ENCODE measurements around the gene EFHC2.

The EFHC2 gene

GRCh38 chrX:44105228-44105913, 238.1 kb downstream of the EFHC2 start:
- no peak overlapping the region for H3K27ac ChIP-seq (ENCODE audit: low read depth, low read length)
- no peak overlapping the region for H3K9ac ChIP-seq (ENCODE audit: low read length)
- H3K4me3 ChIP-seq (ENCODE audit: low read depth, low read length) = no peak overlapping the region
- H3K27me3 ChIP-seq (ENCODE audit: control insufficient read depth, insufficient read depth, low read length) = no peaks in the 10 kb centered on the region
- no peaks in the 10 kb centered on the region for H3K4me1 ChIP-seq (ENCODE audit: control insufficient read depth, insufficient read depth, low read length)
- H3K9me3 ChIP-seq (ENCODE audit: control insufficient read depth, insufficient read depth, low read depth, low read length) = peaks cover 10% of the 10 kb centered on the region
- no peaks in the 10 kb centered on the region for H3K36me3 ChIP-seq (ENCODE audit: control insufficient read depth, insufficient read depth, low read length)

GRCh38 chrX:44104699-44105098, 238.8 kb downstream of the EFHC2 start:
- Histone ChIP-seq H3K4me1 (ENCODE audit: control insufficient read depth, insufficient read depth, low read length) (no peaks in the 10 kb centered on the region), H3K4me3 (ENCODE audit: low read depth, low read length) (no peak overlapping the region), H3K27ac (ENCODE audit: low read depth, low read length) (no peak overlapping the region), H3K36me3 (ENCODE audit: control insufficient read depth, insufficient read depth, low read length) (no peaks in the 10 kb centered on the region), H3K9ac (ENCODE audit: low read length) (no peak overlapping the region), H3K9me3 (ENCODE audit: control insufficient read depth, insufficient read depth, low read depth, low read length) (peaks cover 10% of the 10 kb centered on the region), H3K27me3 (ENCODE audit: control insufficient read depth, insufficient read depth, low read length) (no peaks in the 10 kb centered on the region)

GRCh38 chrX:44101281-44101680, 242.2 kb downstream of the EFHC2 start:
- H3K9me3 ChIP-seq (ENCODE audit: control insufficient read depth, insufficient read depth, low read depth, low read length) = peaks cover 3% of the 10 kb centered on the region
- no peak overlapping the region for H3K4me3 ChIP-seq (ENCODE audit: low read depth, low read length)
- H3K36me3 ChIP-seq (ENCODE audit: control insufficient read depth, insufficient read depth, low read length) = no peaks in the 10 kb centered on the region
- no peaks in the 10 kb centered on the region for H3K27me3 ChIP-seq (ENCODE audit: control insufficient read depth, insufficient read depth, low read length)
- H3K9ac ChIP-seq (ENCODE audit: low read length) = no peak overlapping the region
- H3K27ac ChIP-seq (ENCODE audit: low read depth, low read length) = no peak overlapping the region
- H3K4me1 ChIP-seq (ENCODE audit: control insufficient read depth, insufficient read depth, low read length) = no peaks in the 10 kb centered on the region

- H3K36me3 ChIP-seq (ENCODE audit: control insufficient read depth, insufficient read depth, low read length) = no peaks in the 10 kb centered on the region
- no peaks in the 10 kb centered on the region for H3K4me1 ChIP-seq (ENCODE audit: control insufficient read depth, insufficient read depth, low read length)
- no peaks in the 10 kb centered on the region; the same call in 1 of the 2 replicates for H3K9me3 ChIP-seq (ENCODE audit: control insufficient read depth, insufficient read depth, low read depth, low read length)
- no peak overlapping the region for H3K4me3 ChIP-seq (ENCODE audit: low read depth, low read length)
- no peak overlapping the region for H3K9ac ChIP-seq (ENCODE audit: low read length)
- H3K27me3 ChIP-seq (ENCODE audit: control insufficient read depth, insufficient read depth, low read length) = no peaks in the 10 kb centered on the region
- H3K27ac ChIP-seq (ENCODE audit: low read depth, low read length) = no peak overlapping the region
Observed at GRCh38 chrX:44099366-44099765, 244.1 kb downstream of the EFHC2 start.

Measured in HUES6 (cell line).